NCI-H2196 treated with DMSO at 0.1 percent for 48 hours (cell line): ENCODE data around the gene NSMCE1.
"Not testable (repeated sequence)": the region's sequence is repeated elsewhere in the genome, so short reads cannot be mapped to it uniquely, and the experiment has no call there.

Source experiments
- DNase-seq: peaks from one replicate; lab custom pipeline; 2025; ENCODE audit not compliant: unreplicated experiment; lab: John Stamatoyannopoulos, UW

The NSMCE1 gene

GRCh38 chr16:27272697-27273096 is 4.1 kb upstream of the NSMCE1 start:
- not testable (repeated sequence) for DNase-seq

DNA sequence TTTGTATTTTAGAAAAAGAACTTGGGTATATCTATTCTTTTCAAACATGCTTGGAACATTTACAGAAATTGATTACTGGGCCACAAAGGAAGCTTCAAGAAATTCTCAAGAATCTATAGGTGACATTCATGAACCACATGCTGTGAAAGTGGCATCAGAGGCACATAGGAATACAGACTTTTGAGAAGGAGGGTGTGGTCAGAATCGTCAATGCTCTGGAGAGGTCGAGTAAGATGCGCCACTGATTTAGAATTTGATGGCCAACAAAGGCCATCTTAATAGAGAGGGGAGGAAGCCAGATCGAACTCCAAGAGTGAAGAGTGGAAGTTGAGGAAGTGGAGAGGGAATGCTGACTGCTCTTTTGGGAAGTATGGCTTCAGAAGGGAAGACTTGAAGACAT is 3.5 kb upstream of the NSMCE1 start:
- DNase-seq: no peak

DNA sequence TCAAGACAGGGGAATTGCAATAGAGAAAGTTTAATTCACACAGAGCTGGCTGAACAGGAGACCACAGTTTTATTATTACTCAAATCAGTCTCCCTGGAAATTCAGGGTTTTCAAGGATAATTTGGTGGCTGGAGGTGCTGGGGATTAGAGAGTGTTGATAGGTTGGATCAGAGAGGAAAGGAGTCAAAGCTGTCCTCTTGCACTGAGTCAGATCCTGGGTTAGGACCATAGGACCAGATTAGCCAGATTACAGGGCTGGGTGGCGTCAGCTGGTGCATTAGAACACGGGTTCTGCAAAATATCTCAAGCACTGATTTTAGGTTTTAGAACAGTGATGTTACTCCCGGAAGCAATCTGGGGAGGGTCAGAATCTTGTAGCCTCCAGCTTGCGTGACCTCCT is 1.8 kb upstream of the NSMCE1 start:
- DNase-seq: no peak

GRCh38 chr16:27269300-27270150 is 953 bp upstream of the NSMCE1 start:
- DNase-seq: no peak

GRCh38 chr16:27267037-27267677 is 1.4 kb downstream of the NSMCE1 start:
- no peak for DNase-seq

- no peak for DNase-seq
Observed at GRCh38 chr16:27265982-27266381, 2.6 kb downstream of the NSMCE1 start.

DNA sequence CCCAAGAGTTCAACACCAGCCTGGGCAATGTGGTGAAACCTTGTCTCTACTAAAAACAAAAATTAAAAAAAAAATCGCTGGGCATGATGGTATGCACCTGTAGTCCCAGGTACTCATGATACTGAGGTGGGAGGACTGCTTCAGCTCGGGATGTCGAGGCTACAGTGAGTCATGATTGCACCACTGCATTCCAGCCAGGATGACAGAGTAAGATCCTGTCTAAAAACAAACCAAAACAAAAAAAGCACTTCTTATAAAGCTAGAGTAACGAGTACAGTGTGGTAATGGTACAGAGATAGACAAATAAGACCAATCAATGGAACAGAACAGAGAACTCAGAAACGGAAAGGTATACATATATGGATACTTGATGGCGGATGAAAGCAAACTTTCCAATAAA is 4.4 kb downstream of the NSMCE1 start:
- DNase-seq: no peak

DNA sequence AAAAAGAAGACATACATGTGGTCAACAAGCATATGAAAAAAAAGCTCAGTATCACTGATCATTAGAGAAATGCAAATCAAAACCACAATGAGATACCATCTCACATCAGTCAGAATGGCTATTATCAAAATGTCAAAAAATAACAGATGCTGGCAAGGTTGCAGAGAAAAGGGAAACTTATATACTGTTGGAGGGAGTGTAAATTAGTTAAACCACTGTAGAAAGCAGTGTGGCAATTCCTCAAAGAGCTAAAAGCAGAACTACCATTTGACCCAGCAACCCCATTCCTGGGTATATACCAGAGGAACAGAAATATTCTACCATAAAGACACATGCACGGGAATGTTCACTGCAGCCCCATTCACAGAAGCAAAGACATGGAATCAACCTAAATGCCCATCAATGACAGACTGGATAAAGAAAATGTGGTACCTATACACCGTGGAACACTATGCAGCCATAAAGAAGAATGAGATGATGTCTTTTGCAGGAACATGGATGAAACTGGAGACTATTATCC is 5.6 kb downstream of the NSMCE1 start:
- DNase-seq: not testable (repeated sequence)

GRCh38 chr16:27259710-27260109 is 8.9 kb downstream of the NSMCE1 start:
- no peak for DNase-seq

DNA sequence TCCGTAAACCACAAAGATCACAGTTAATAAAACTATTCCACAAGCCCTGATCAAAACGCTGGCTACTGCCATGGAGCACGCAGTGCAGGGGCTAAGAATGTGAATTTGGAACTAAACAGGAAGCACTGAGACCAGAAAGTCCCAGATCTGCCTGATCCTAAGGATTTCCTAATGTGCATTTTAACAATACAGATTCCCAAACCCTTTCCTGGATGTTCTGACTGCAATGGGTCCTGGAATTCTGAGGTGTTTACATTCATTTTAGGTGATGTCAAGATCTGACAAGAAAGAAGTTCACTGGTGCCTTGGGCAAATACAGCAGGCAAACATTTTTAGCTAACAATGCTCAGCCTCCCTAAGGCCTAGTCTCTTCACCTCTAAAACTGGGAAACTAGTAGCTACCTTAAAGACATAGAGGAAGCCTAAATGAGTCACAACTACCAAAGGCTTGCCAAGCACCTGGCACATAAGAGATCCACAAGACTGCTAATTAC is 10.3 kb downstream of the NSMCE1 start:
- DNase-seq: no peak

GRCh38 chr16:27257271-27257670 is 11.3 kb downstream of the NSMCE1 start:
- no peak for DNase-seq

DNA sequence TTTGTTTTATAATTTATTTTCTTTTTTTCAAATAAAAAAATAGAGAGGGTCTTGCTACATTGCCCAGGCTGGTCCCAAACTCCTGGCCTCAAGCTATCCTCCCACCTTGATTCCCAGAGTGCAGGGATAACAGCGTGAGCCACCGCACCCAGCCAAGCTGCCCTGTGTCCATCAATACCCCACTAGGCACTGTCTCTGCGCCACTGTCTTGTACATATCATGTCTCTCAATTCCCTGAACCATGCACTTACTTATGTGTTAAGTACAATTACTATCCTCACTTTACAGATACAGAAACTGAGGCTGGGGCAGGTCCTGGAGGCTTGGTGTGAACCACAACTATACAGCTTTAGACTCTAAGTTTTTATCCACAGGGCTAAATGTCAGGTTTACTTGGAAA is 11.7 kb downstream of the NSMCE1 start:
- DNase-seq: no peak

DNA sequence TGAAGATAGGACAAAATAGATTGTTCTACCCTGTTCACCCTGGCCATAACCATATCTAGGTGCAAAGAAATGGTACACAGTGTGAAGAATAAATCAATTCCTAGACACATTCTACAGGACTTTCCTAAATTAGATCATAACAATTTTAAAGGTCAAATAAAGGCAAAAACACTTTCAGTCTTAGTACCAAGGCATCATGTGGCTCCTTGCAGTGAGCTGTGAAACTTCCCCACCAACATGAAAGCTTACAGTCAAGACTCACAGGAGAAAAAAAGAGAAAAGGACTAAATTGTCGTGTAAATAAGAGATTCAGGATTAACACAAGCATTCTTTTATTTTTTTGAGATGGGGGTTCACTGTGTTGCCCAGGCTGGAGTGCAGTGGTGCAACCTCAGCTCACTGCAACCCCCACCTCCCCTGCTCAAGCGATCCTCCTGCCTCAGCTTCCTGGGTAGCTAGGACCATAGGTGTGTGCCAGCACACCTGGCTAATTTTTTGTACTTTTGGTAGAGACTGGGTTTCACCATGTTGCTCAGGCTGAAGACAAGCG is 14.2 kb downstream of the NSMCE1 start:
- DNase-seq: no peak

- DNase-seq: no peak
Observed at GRCh38 chr16:27253526-27253930, 15.0 kb downstream of the NSMCE1 start.

- DNase-seq: no peak
Observed at GRCh38 chr16:27252206-27252585, 16.4 kb downstream of the NSMCE1 start.

- DNase-seq: no peak
Observed at GRCh38 chr16:27251541-27252205, 16.9 kb downstream of the NSMCE1 start.

- DNase-seq: not testable (repeated sequence)
Observed at GRCh38 chr16:27248886-27249285, 19.7 kb downstream of the NSMCE1 start.

DNA sequence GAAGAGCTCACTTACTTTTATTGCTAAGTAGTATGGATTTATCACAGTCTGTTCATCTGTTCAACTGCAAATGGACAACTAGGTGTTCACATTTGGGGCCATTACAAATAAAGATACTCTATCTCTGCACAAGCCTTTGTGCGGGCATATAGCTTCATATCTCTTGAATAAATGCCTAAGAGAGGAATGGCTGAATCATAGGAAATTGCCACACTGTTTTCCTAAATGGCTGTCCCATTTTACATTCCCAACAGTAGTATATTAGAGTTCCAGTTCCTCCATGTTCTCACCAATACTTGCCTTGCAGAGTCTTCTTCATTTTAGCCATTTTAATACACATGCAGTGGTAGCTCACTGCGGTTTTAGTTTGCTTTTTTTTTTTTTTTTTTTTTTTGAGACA is 20.5 kb downstream of the NSMCE1 start:
- DNase-seq: no peak

DNA sequence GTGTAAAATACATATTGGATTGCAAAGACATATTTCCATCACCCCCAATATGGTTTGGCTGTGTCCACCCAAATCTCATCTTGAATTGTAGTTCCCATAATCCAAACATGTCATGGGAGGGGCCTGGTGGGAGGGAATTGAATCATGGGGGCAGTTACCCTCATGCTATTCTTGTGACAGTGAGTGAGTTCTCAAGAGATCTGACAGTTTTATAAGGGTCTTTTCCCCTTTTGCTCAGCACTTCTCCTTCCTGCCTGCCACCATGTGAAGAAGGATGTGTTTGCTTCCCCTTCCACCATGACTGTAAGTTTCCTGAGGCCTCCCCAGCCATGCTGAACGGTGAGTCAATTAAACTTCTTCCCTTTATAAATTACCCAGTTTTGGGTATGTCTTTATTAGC is 21.5 kb downstream of the NSMCE1 start:
- not testable (repeated sequence) for DNase-seq

DNA sequence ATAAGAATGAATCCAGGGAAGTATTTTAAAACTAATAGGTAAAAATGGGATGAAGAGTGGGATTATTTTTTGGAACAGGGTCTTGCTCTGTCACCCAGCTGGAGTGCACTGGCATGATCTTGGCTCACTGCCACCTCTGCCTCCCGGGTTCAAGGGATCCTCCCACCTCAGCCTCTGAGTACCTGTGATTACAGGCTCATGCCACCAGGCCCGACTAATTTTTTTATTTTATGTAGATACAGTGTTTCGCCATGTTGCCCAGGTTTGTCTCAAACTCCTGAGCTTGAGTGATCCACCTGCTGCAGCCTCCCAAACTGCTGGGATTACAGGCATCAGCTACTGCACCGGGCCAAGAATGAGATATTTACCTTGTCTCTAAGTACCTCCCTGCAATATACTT is 22.1 kb downstream of the NSMCE1 start:
- no peak for DNase-seq
